HG03469 (cell line): ENCODE data around the gene PCMTD2.

Source experiments
- ATAC-seq: cut with Tn5 transposase; IDR thresholded peaks from one replicate; pipeline ENCODE4 v1.9.1; 2021; ENCODE audit warnings: mild to moderate bottlenecking, moderate library complexity, moderate number of reproducible peaks; ENCODE audit not compliant: unreplicated experiment

PCMTD2 gene

GRCh38 chr20:64254571-64255360 is 782 bp upstream of the PCMTD2 start:
- no peak for ATAC-seq

- ATAC-seq = no peak
Observed at GRCh38 chr20:64256282-64256935, 861 bp downstream of the PCMTD2 start.

GRCh38 chr20:64257107-64257757 is 1.7 kb downstream of the PCMTD2 start:
- ATAC-seq = no peak

GRCh38 chr20:64258071-64258823 is 2.7 kb downstream of the PCMTD2 start:
- ATAC-seq = no peak

- no peak for ATAC-seq
Observed at GRCh38 chr20:64260239-64260638, 4.7 kb downstream of the PCMTD2 start.

- no peak for ATAC-seq
Observed at GRCh38 chr20:64261138-64261537, 5.6 kb downstream of the PCMTD2 start.

- ATAC-seq = no peak
Observed at GRCh38 chr20:64264091-64264490, 8.5 kb downstream of the PCMTD2 start.

- no peak for ATAC-seq
Observed at GRCh38 chr20:64265201-64265600, 9.7 kb downstream of the PCMTD2 start.

GRCh38 chr20:64266988-64267387 is 11.4 kb downstream of the PCMTD2 start:
- no peak for ATAC-seq

GRCh38 chr20:64268174-64268573 is 12.6 kb downstream of the PCMTD2 start:
- ATAC-seq = no peak

- no peak for ATAC-seq
Observed at GRCh38 chr20:64269604-64270411, 14.3 kb downstream of the PCMTD2 start.

- ATAC-seq = no peak
Observed at GRCh38 chr20:64271636-64272035, 16.1 kb downstream of the PCMTD2 start.

GRCh38 chr20:64273109-64273508 is 17.6 kb downstream of the PCMTD2 start:
- no peak for ATAC-seq

- ATAC-seq = no peak
Observed at GRCh38 chr20:64276817-64277216, 21.3 kb downstream of the PCMTD2 start.

GRCh38 chr20:64277571-64278316 is 22.2 kb downstream of the PCMTD2 start:
- ATAC-seq = no peak

- ATAC-seq = no peak
Observed at GRCh38 chr20:64278317-64278681, 22.8 kb downstream of the PCMTD2 start.

- ATAC-seq = no peak
Observed at GRCh38 chr20:64279826-64280459, 24.4 kb downstream of the PCMTD2 start.

- no peak for ATAC-seq
Observed at GRCh38 chr20:64280460-64280843, 24.9 kb downstream of the PCMTD2 start.

- ATAC-seq = no peak
Observed at GRCh38 chr20:64283646-64284045, 28.1 kb downstream of the PCMTD2 start.
